Calu3 (cell line): ENCODE data around the gene PTPRN2. TPM values are rescaled to one million over a fixed set of nuclear protein-coding genes. Genes with fewer than 3 reads are reported as not detected.

Experiments
- BruUV-seq: library from RNA; stranded (reverse); fragments of 400-500 nt; replicated peaks from 2 replicates; lab custom pipeline; 2021; lab: Mats Ljungman, UMichigan
- CTCF ChIA-PET: fragments of 300-600 bp; sonication (Branson Sonifier 250); formaldehyde crosslinking; loops from one replicate; lab custom pipeline; 2022; ENCODE audit warnings: antibody characterized with exemption; lab: Charles Lee
- DNase-seq: peaks from one replicate; pipeline ENCODE4 v3.0.0; 2022
- H3K27ac Mint-ChIP-seq: one replicate; pipeline ENCODE4 v1.8.0; 2022; ENCODE audit warnings: mixed read lengths; ENCODE audit not compliant: unreplicated experiment
- H3K27me3 Mint-ChIP-seq: one replicate; pipeline ENCODE4 v1.8.0; 2022; ENCODE audit warnings: mixed read lengths; ENCODE audit not compliant: unreplicated experiment
- H3K36me3 Mint-ChIP-seq: one replicate; pipeline ENCODE4 v1.8.0; 2022; ENCODE audit warnings: mild to moderate bottlenecking, moderate library complexity, mixed read lengths; ENCODE audit not compliant: insufficient read depth, unreplicated experiment
- H3K4me1 Mint-ChIP-seq: one replicate; pipeline ENCODE4 v1.8.0; 2022; ENCODE audit warnings: mild to moderate bottlenecking, low read depth, mixed read lengths; ENCODE audit not compliant: unreplicated experiment
- H3K4me3 Mint-ChIP-seq: one replicate; pipeline ENCODE4 v1.8.0; 2022; ENCODE audit warnings: mild to moderate bottlenecking, low read depth, moderate library complexity, mixed read lengths; ENCODE audit not compliant: unreplicated experiment
- H3K9me3 Mint-ChIP-seq: one replicate; pipeline ENCODE4 v1.8.0; 2022; ENCODE audit warnings: low read depth, mixed read lengths; ENCODE audit not compliant: unreplicated experiment
- intact Hi-C: fragments of 100-400 bp; cut with micrococcal nuclease; formaldehyde crosslinking; loops from one replicate; pipeline ENCODE4 v1.10.0; 2022; ENCODE audit not compliant: unreplicated experiment
- total RNA-seq: library from RNA; stranded (reverse); gene quantifications from 2 replicates; pipeline ENCODE4 v1.2.3, GENCODE V29; 2022
- TF ChIP-seq, protein P1 (sequence below): fragments of 200-600 bp; IDR thresholded peaks from one replicate; pipeline ENCODE4 v1.8.0; 2022; ENCODE audit warnings: antibody characterized with exemption; ENCODE audit not compliant: unreplicated experiment

The PTPRN2 gene
- total RNA-seq, 1 experiment from 2014 or later, result 2.0 TPM

DNA sequence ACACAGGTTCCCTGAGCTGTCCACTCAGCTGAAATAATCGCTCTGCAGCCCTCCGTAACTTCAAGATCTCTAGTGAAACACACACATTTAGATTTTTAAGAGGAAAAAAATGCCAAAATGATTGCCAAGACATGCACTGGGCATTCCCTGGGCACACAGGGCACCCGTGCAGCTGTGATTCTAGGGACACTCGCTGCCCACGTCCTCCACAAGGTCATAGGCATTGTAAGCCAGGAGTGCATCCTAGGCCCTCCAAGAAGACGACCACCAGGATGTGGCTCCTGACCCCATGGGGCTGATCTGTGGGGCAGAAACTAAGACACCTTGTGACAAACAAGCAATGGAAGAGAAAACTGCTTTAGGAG lies 563.3 kb downstream of the PTPRN2 start:
- CTCF ChIA-PET, result no interaction called here
- Mint-ChIP-seq H3K9me3 (peaks cover 12% of the 10 kb centered on the region), H3K4me1 (no peaks in the 10 kb centered on the region), H3K36me3 (no peaks in the 10 kb centered on the region), H3K4me3 (no peak overlapping the region), H3K27ac (no peak overlapping the region), H3K27me3 (no peaks in the 10 kb centered on the region)
- BruUV-seq, result no TSS peak
- TF ChIP-seq, protein P1, sequence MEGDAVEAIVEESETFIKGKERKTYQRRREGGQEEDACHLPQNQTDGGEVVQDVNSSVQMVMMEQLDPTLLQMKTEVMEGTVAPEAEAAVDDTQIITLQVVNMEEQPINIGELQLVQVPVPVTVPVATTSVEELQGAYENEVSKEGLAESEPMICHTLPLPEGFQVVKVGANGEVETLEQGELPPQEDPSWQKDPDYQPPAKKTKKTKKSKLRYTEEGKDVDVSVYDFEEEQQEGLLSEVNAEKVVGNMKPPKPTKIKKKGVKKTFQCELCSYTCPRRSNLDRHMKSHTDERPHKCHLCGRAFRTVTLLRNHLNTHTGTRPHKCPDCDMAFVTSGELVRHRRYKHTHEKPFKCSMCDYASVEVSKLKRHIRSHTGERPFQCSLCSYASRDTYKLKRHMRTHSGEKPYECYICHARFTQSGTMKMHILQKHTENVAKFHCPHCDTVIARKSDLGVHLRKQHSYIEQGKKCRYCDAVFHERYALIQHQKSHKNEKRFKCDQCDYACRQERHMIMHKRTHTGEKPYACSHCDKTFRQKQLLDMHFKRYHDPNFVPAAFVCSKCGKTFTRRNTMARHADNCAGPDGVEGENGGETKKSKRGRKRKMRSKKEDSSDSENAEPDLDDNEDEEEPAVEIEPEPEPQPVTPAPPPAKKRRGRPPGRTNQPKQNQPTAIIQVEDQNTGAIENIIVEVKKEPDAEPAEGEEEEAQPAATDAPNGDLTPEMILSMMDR, result no peak
- intact Hi-C loops, result no loop called here
- no peak for DNase-seq

DNA sequence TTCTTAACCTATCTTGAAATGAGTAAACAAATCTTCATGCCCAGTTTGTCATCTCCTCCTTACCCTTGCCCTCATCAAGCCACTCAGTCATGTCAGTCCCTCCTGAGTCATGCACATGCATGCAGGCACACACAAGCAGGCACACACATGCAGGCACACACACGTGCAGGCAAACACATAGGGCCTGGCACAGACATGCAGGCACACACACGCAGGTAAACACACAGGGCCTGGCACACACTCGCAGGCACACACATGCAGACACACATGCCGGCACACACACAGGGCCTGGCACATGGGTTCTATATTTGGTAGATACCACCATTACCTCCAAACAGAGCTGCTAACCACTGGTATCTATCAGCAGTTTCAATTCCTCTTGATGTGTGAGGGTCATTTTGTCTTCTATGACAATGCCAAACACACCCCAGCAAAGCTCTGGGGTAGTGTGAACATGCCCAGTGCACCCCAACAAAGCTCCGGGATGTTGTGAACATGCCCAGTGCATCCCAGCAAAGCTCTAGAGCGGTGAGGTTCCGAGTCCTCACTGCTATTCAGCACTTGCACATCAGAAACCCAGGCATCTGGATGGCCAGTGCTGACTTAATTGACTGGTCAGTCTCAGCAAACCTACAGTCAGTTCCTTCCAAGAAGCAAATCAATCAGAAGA lies 563.8 kb downstream of the PTPRN2 start:
- TF ChIP-seq, protein P1, result no peak
- Mint-ChIP-seq H3K36me3 (no peaks in the 10 kb centered on the region), H3K4me1 (no peaks in the 10 kb centered on the region), H3K9me3 (peaks cover 10% of the 10 kb centered on the region), H3K27me3 (no peaks in the 10 kb centered on the region), H3K27ac (no peak overlapping the region), H3K4me3 (no peak overlapping the region)
- no peak for DNase-seq
- intact Hi-C loops, result no loop called here
- BruUV-seq, result no TSS peak
- CTCF ChIA-PET, result interaction anchor here (0.6 kb wide), 1 partner anchor 675 kb away, joined by 3 read pairs; no protein-coding TSS in a partner anchor

DNA sequence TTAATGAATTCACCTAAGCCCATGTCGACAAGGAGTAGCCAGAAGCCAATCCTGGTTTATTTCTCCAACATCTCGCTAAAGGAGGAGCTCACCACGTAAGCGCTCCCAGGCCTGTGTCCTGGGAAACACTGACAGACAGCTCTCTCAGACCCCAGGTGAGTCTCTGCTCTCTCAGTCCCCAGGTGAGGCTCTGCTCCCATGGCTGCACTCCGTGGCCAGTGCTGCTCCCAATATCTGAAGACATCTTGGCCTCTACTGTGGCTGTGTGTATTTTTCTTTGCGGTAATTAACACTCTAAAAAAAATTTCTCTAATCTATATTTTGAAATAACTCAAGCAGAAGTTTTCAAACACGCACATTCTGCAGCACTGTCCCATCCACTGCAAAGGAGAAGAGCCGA lies 564.5 kb downstream of the PTPRN2 start:
- intact Hi-C loops, result no loop called here

DNA sequence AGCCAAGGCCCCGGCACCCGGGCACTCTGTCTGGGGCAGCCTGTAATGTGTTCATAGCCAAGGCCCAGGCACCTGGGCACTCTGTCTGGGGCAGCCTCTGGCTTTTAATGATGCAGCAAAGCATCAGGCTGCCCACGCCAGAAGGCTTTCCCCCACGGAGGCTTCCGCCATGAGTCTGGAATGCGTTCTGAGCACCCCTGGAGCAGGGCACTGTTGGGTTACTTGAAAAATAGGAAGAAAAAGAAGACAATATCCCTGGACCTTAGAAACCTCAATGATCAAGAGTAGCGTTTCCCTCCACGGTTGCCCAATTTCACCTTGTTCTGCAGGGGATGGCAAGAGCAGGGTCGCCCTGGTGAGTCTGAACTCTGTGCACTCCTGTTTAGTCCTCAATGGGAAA lies 565.0 kb downstream of the PTPRN2 start:
- intact Hi-C loops, result no loop called here
- no peaks in the 10 kb centered on the region for H3K36me3 Mint-ChIP-seq
- BruUV-seq, result no TSS peak
- DNase-seq, result no peak
- H3K4me1 Mint-ChIP-seq, result no peaks in the 10 kb centered on the region
- TF ChIP-seq, protein P1, result no peak
- H3K9me3 Mint-ChIP-seq, result peaks cover 5% of the 10 kb centered on the region
- H3K27me3 Mint-ChIP-seq, result no peaks in the 10 kb centered on the region
- CTCF ChIA-PET, result no interaction called here
- H3K27ac Mint-ChIP-seq, result no peak overlapping the region
- no peak overlapping the region for H3K4me3 Mint-ChIP-seq

More for the DNA sequence above, 564.5 kb downstream of the PTPRN2 start:
- no peaks in the 10 kb centered on the region for H3K27me3 Mint-ChIP-seq
- no peak overlapping the region for H3K27ac Mint-ChIP-seq
- peaks cover 8% of the 10 kb centered on the region for H3K9me3 Mint-ChIP-seq
- no peak for DNase-seq
- H3K36me3 Mint-ChIP-seq, result no peaks in the 10 kb centered on the region
- no peak overlapping the region for H3K4me3 Mint-ChIP-seq
- CTCF ChIA-PET, result interaction anchor here (0.6 kb wide), 1 partner anchor 675 kb away, joined by 3 read pairs; no protein-coding TSS in a partner anchor
- TF ChIP-seq, protein P1, result no peak
- H3K4me1 Mint-ChIP-seq, result no peaks in the 10 kb centered on the region
- BruUV-seq, result no TSS peak
